Measurements from ENCODE around the gene RSPH9.

DNA sequence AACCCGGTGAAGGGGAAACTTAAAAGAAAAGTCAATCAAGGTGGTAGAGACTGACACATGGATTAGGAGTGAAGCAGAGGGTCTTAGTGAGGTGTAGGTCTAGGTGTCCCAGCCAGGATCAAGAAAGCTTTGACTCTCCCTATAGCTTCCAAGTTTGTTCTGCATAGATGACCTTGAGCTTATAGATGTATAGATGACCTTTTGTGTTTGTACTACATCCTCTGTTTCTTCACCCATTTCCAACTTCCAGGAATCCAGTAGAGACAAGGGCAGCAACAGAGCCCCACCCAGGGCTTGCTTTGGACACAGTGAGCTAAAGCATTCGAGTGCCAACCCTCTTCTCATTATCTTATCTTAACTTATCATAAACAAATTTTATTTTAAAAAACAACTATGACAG, 44.6 kb downstream of the RSPH9 start:
- no peak for TF ChIP-seq POLR2AphosphoS5 (IDR thresholded peaks at IDR 0.05)
- TF ChIP-seq, protein P1, sequence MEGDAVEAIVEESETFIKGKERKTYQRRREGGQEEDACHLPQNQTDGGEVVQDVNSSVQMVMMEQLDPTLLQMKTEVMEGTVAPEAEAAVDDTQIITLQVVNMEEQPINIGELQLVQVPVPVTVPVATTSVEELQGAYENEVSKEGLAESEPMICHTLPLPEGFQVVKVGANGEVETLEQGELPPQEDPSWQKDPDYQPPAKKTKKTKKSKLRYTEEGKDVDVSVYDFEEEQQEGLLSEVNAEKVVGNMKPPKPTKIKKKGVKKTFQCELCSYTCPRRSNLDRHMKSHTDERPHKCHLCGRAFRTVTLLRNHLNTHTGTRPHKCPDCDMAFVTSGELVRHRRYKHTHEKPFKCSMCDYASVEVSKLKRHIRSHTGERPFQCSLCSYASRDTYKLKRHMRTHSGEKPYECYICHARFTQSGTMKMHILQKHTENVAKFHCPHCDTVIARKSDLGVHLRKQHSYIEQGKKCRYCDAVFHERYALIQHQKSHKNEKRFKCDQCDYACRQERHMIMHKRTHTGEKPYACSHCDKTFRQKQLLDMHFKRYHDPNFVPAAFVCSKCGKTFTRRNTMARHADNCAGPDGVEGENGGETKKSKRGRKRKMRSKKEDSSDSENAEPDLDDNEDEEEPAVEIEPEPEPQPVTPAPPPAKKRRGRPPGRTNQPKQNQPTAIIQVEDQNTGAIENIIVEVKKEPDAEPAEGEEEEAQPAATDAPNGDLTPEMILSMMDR (IDR thresholded peaks at IDR 0.05) = no peak
- no peak for TF ChIP-seq EP300 (IDR thresholded peaks at IDR 0.05)
- TF ChIP-seq POLR2A (IDR thresholded peaks at IDR 0.05) = no peak

All from suprapubic skin (tissue), 4 donors.